Stimulated activated CD4-positive, alpha-beta T cell treated with anti-CD3 and anti-CD28 coated beads, TNF-alpha, amount 100 ng/mL, for 4 hours (primary cell): Measurements from ENCODE around the gene CHRNB1.

Experiments
- DNase-seq, 3 experiments: peaks; one replicate each; pipeline ENCODE4 v3.0.0-alpha.2; 2020; ENCODE audit warnings: low read depth in 3 of 3

CHRNB1 gene

GRCh38 chr17:7414837-7415236 is 30.0 kb upstream of the CHRNB1 start:
- DNase-seq, result no peak

GRCh38 chr17:7415784-7416183 is 29.1 kb upstream of the CHRNB1 start:
- no peak for DNase-seq

GRCh38 chr17:7416323-7416722 is 28.5 kb upstream of the CHRNB1 start:
- DNase-seq, result no peak

- no peak for DNase-seq
Observed at GRCh38 chr17:7417056-7417655, 27.7 kb upstream of the CHRNB1 start.

GRCh38 chr17:7418472-7419152 is 26.2 kb upstream of the CHRNB1 start:
- no peak for DNase-seq

GRCh38 chr17:7419819-7420610 is 24.8 kb upstream of the CHRNB1 start, which contains the start of gene SPEM1:
TSS of gene SPEM1 (plus strand) at chr17:7420324. CDS start at chr17:7420385, 61 bp downstream.
- DNase-seq, result no peak

- DNase-seq, result no peak
Observed at GRCh38 chr17:7421186-7421585, 23.7 kb upstream of the CHRNB1 start.

- DNase-seq, result no peak
Observed at GRCh38 chr17:7423679-7424078, 21.2 kb upstream of the CHRNB1 start.

- no peak for DNase-seq
Observed at GRCh38 chr17:7425316-7425715, 19.5 kb upstream of the CHRNB1 start, which contains the start of gene SPEM2. TSS of gene SPEM2 (plus strand) at chr17:7425616. CDS start at chr17:7425689, 73 bp downstream.

GRCh38 chr17:7425756-7426155 is 19.1 kb upstream of the CHRNB1 start:
- DNase-seq, result no peak

- DNase-seq, result no peak
Observed at GRCh38 chr17:7426203-7426863, 18.5 kb upstream of the CHRNB1 start.

GRCh38 chr17:7426896-7427489 is 17.9 kb upstream of the CHRNB1 start:
- no peak for DNase-seq

- no peak for DNase-seq
Observed at GRCh38 chr17:7427549-7427948, 17.3 kb upstream of the CHRNB1 start.

GRCh38 chr17:7428557-7428956 is 16.3 kb upstream of the CHRNB1 start, which contains the start of gene SPEM3:
TSS of gene SPEM3 (plus strand) at chr17:7428857. CDS start at chr17:7428903, 46 bp downstream.
- DNase-seq, result no peak

- no peak for DNase-seq
Observed at GRCh38 chr17:7429722-7430121, 15.1 kb upstream of the CHRNB1 start.

- DNase-seq, result no peak
Observed at GRCh38 chr17:7431231-7431630, 13.6 kb upstream of the CHRNB1 start.

GRCh38 chr17:7432296-7432695 is 12.6 kb upstream of the CHRNB1 start:
- DNase-seq, result no peak

- peak in 2 of 3 experiments; percentile 28 to 48 for DNase-seq
Observed at GRCh38 chr17:7435676-7436555, 8.9 kb upstream of the CHRNB1 start.

GRCh38 chr17:7436556-7437368 is 8.1 kb upstream of the CHRNB1 start:
- DNase-seq, result peak; percentile 62 to 71 (median 68)
